K562 (cell line): ENCODE results near the gene VAT1L. TPM values are rescaled to one million over a fixed set of nuclear protein-coding genes. Genes with fewer than 3 reads are reported as not detected.

ENCODE experiments used
- ATAC-seq: fragments of 200-7000 bp; cut with Tn5 transposase; 3 replicates; pipeline ENCODE4 v1.9.1; 2020; ENCODE audit warnings: moderate library complexity
- BruUV-seq: library from RNA; stranded (reverse); fragments of 400-500 nt; replicated peaks from 2 replicates; lab custom pipeline; 2021; lab: Mats Ljungman, UMichigan
- CTCF ChIA-PET: fragments of 300-600 bp; formaldehyde crosslinking; extraction: SDS; loops from one replicate; lab custom pipeline; 2021; ENCODE audit warnings: low intra/inter-chr PET ratio; lab: Yijun Ruan, JAX
- POLR2A ChIA-PET: fragments of 300-600, 350-650 bp; sonication (Branson Sonifier 250); formaldehyde crosslinking; extraction: SDS; loops from one replicate; lab custom pipeline; 2021; ENCODE audit warnings: antibody characterized with exemption, inconsistent platforms; lab: Yijun Ruan, JAX
- DNase-seq, 4 experiments: peaks; one replicate each; pipeline versions ENCODE4 v3.0.0 to v3.0.0-alpha.2; 2011 to 2018; ENCODE audit warnings: low spot score in 3 of 4, mixed read lengths in 3 of 4; ENCODE audit errors: extremely low read depth in 1 of 4
- FAIRE-seq: peaks from 2 replicates; lab custom pipeline; 2011; peaks lifted over from hg19 to GRCh38; lab: Jason Lieb, UNC
- H2AFZ ChIP-seq: 2 replicates; pipeline ENCODE4 v1.6.0; 2011; ENCODE audit warnings: low read depth, low read length, control low read depth, inconsistent platforms
- H3K27ac ChIP-seq: fragments of 200-600 bp; 3 replicates; pipeline ENCODE4 v1.8.0; 2011; ENCODE audit warnings: low read depth, mild to moderate bottlenecking, control low read depth, inconsistent platforms, low read length, moderate library complexity, mixed read lengths; ENCODE audit errors: extremely low read depth
- H3K27me3 ChIP-seq, 2 experiments: fragments of 300-600 bp in 1 of 2; 2 replicates in 1 of 2; 3 replicates in 1 of 2; pipeline versions ENCODE4 v1.6.0 to v1.8.0; 2011; ENCODE audit warnings: inconsistent platforms in 2 of 2, low read length in 2 of 2, mild to moderate bottlenecking in 1 of 2, mixed read lengths in 1 of 2, moderate library complexity in 1 of 2; ENCODE audit not compliant: control insufficient read depth in 2 of 2, insufficient read depth in 2 of 2
- H3K36me3 ChIP-seq: fragments of 300-600 bp; 3 replicates; pipeline ENCODE4 v1.8.0; 2011; ENCODE audit warnings: mild to moderate bottlenecking, low read length, inconsistent platforms; ENCODE audit not compliant: control insufficient read depth, insufficient read depth
- H3K4me1 ChIP-seq, 2 experiments: fragments of 200-600 bp in 1 of 2; replicated peaks in 1 of 2; 2 replicates in 1 of 2; 3 replicates in 1 of 2; pipeline versions ENCODE4 v1.5.1 to v1.8.0; 2011; ENCODE audit warnings: inconsistent platforms in 2 of 2, low read length in 2 of 2, mild to moderate bottlenecking in 1 of 2, mixed read lengths in 1 of 2, moderate library complexity in 1 of 2; ENCODE audit not compliant: control insufficient read depth in 2 of 2, insufficient read depth in 2 of 2
- H3K4me2 ChIP-seq: 2 replicates; pipeline ENCODE4 v1.6.1; 2011; ENCODE audit warnings: low read length, control low read depth, inconsistent platforms, mixed read lengths; ENCODE audit not compliant: insufficient read depth
- H3K4me3 ChIP-seq: fragments of 200-600 bp; sonication (generic), shearing (Covaris generic); 2 replicates; pipeline ENCODE4 v1.5.1; 2016; ENCODE audit warnings: control low read depth, inconsistent platforms
- H3K79me2 ChIP-seq: fragments of 200-600 bp; 3 replicates; pipeline ENCODE4 v1.8.0; 2011; ENCODE audit warnings: low read length, inconsistent platforms; ENCODE audit not compliant: control insufficient read depth, insufficient read depth
- H3K9ac ChIP-seq, 2 experiments: 2 replicates each; pipeline versions ENCODE4 v1.6.0 to v1.6.1; 2011; ENCODE audit warnings: low read depth in 2 of 2, low read length in 2 of 2, control low read depth in 1 of 2, inconsistent platforms in 1 of 2, mild to moderate bottlenecking in 1 of 2, mixed read lengths in 1 of 2; ENCODE audit not compliant: insufficient read depth in 1 of 2
- H3K9me1 ChIP-seq: one replicate; pipeline ENCODE4 v1.6.0; 2011; ENCODE audit warnings: inconsistent platforms, mild to moderate bottlenecking, low read length, moderate library complexity; ENCODE audit not compliant: control insufficient read depth, insufficient read depth
- H3K9me3 ChIP-seq: replicated peaks from 2 replicates; pipeline ENCODE4 v1.5.1; 2011; ENCODE audit warnings: low read depth, low read length, inconsistent platforms; ENCODE audit not compliant: control insufficient read depth, insufficient read depth
- H4K20me1 ChIP-seq: replicated peaks from 2 replicates; pipeline ENCODE4 v1.6.1; 2011; ENCODE audit warnings: low read length, inconsistent platforms, mixed read lengths; ENCODE audit not compliant: control insufficient read depth, insufficient read depth
- ARID1B ChIP-seq: fragments of 450-650 bp; IDR thresholded peaks from 2 replicates; pipeline ENCODE4 v1.6.1; 2016; ENCODE audit warnings: antibody characterized with exemption, mild to moderate bottlenecking, inconsistent platforms
- BMI1 ChIP-seq: fragments of 150-350 bp; IDR thresholded peaks from 2 replicates; pipeline ENCODE4 v1.6.1; 2014; ENCODE audit warnings: low read length
- KAT7 ChIP-seq: sonication (generic); formaldehyde crosslinking; IDR thresholded peaks from 2 replicates; pipeline ENCODE4 v1.8.0; 2022; ENCODE audit warnings: missing genetic modification reagents, mild to moderate bottlenecking, borderline replicate concordance
- MTA2 ChIP-seq: fragments of 450-650 bp; IDR thresholded peaks from 2 replicates; pipeline ENCODE4 v1.6.1; 2016; ENCODE audit warnings: low read depth
- MYC ChIP-seq, 2 experiments: fragments of 250-450 bp in 1 of 2; sonication (Bioruptor Pico) in 1 of 2; IDR thresholded peaks; 2 replicates each; pipeline versions ENCODE4 v1.5.1 to v1.6.1; 2012 to 2021; ENCODE audit warnings: low read depth in 2 of 2, borderline replicate concordance in 1 of 2, improper control_type of control experiment in 1 of 2, low read length in 1 of 2, mild to moderate bottlenecking in 1 of 2, moderate library complexity in 1 of 2
- SP1 ChIP-seq: sonication (generic); formaldehyde crosslinking; IDR thresholded peaks from 2 replicates; pipeline ENCODE4 v1.8.1; 2022; ENCODE audit warnings: mild to moderate bottlenecking, missing genetic modification reagents
- TSC22D4 ChIP-seq: fragments of 450-650 bp; IDR thresholded peaks from 2 replicates; pipeline ENCODE4 v1.6.1; 2016; ENCODE audit warnings: missing genetic modification characterization, missing biosample characterization, control low read depth
- ZNF324 ChIP-seq: fragments of 250-450 bp; sonication (Bioruptor Pico); IDR thresholded peaks from 2 replicates; pipeline ENCODE4 v1.4.0; 2020; ENCODE audit warnings: mild to moderate bottlenecking
- ZNF354B ChIP-seq: fragments of 250-450 bp; sonication (Bioruptor Pico); IDR thresholded peaks from 2 replicates; pipeline ENCODE4 v1.4.0; 2020
- ZNF384 ChIP-seq: IDR thresholded peaks from 2 replicates; pipeline ENCODE4 v1.6.1; 2012; ENCODE audit warnings: low read depth, low read length, improper control_type of control experiment
- ZNF707 ChIP-seq: fragments of 250-450 bp; sonication (Bioruptor Pico); conservative IDR thresholded peaks from 2 replicates; pipeline ENCODE4 v1.8.0; 2022; ENCODE audit warnings: inconsistent platforms, mild to moderate bottlenecking, moderate library complexity
- WGBS: fragments of 100-300 bp; shearing (Covaris generic); methylation state at CpG from one replicate; pipeline ENCODE4 v1.1.6; 2016; ENCODE audit warnings: low coverage, mixed read lengths; ENCODE audit not compliant: insufficient coverage; ENCODE audit errors: missing lambda C conversion rate; 5-methylcytosine and 5-hydroxymethylcytosine counted together
- in situ Hi-C: fragments of 300-500 bp; cut with MboI; formaldehyde crosslinking; loops from 4 replicates; pipeline ENCODE4 v1.15.0; 2018; ENCODE audit warnings: inconsistent platforms, mixed read lengths
- intact Hi-C: fragments of 100-400 bp; cut with micrococcal nuclease; formaldehyde crosslinking; loops from 2 replicates; pipeline ENCODE4 v1.14.2; 2022
- polyA plus RNA-seq, 8 experiments: library from polyadenylated mRNA; depleted of rRNA in 4 of 8; stranded (reverse) in 5 of 8; unstranded in 3 of 8; fragments of >200 nt; fragmentation: Nextera tagmentation in 2 of 8; fragmentation: Illumina TruSeq in 1 of 8; extraction: Ambion mirVana in 2 of 8; extraction: Trizol in 1 of 8; gene quantifications; 2 replicates each; pipeline versions ENCODE4 v1.2.1 to v1.2.3, GENCODE V29; 2011 to 2014; ENCODE audit warnings: inconsistent platforms in 1 of 8, missing spikeins in 1 of 8
- total RNA-seq, 7 experiments: library from RNA; depleted of rRNA in 6 of 7; stranded (reverse); fragments of >200 nt in 6 of 7; fragmentation: Illumina TruSeq in 2 of 7; extraction: Trizol in 2 of 7; gene quantifications; 2 replicates each; pipeline versions ENCODE4 v1.2.1 to v1.2.3, GENCODE V29; 2011 to 2021; ENCODE audit warnings: low replicate concordance in 1 of 7

VAT1L gene
- total and polyA plus RNA-seq, 9 of the 15 experiments (the other 6 are each of a cell fraction or from before 2014, with no cell fraction given): 0.01 TPM; not detected in 8

DNA sequence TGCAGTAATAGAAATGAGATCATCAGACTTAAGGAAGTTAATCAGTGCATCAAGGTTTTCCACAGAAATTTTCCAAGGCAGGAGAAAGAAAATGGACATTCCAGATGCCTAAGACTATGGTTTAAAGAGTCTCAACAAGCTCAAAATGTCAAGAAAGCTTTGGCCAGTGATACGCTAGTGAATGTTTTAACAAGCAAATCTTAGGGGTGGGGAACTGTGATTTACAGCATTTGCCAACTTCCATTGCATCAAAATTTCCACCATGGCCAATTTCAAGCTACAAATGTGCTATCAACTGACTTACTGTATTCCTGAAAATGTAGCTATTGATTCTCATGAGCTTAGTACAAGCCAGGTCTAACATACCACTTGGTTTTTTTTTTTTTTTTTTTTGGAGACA, 151.6 kb downstream of the VAT1L start:
- Histone ChIP-seq H3K27ac (no peak overlapping the region), H2AFZ (no peak overlapping the region)
- DNase-seq (no peak), FAIRE-seq (no peak)
- WGBS: 0% methylated on average over 1 of the region's 1 CpG
- POLR2A ChIA-PET: interaction anchor here (1.2 kb wide), 1 partner anchor 10 kb away, joined by 3 read pairs; no protein-coding TSS in a partner anchor
- no peak for TF ChIP-seq MYC (IDR thresholded peaks at IDR 0.05; ENCODE audit: low read depth, low read length)
- no peak for TF ChIP-seq MYC (CRISPR knock-in tag; IDR thresholded peaks at IDR 0.05; ENCODE audit: borderline replicate concordance, low read depth)
- TF ChIP-seq ARID1B: no peak
- no peak for TF ChIP-seq MTA2
- no peak for TF ChIP-seq ZNF354B (CRISPR knock-in tag)
- TF ChIP-seq BMI1: no peak
- no peak for TF ChIP-seq TSC22D4 (tag)
- TF ChIP-seq KAT7 (CRISPR knock-in tag): no peak
- no peak for TF ChIP-seq SP1 (CRISPR knock-in tag)
- TF ChIP-seq ZNF324 (CRISPR knock-in tag): no peak
- TF ChIP-seq ZNF384: no peak
- no peak for TF ChIP-seq ZNF707 (CRISPR knock-in tag)
- TF ChIP-seq, all 486 proteins: peak for 0
- CTCF ChIA-PET: no interaction called here
- Histone ChIP-seq H3K9me3 (no peaks in the 10 kb centered on the region), H3K4me1 (0 out of 5 replicates have a peak, but pooled peaks cover 0 to 2% of the 10 kb centered on the region in 2 experiments), H3K9me1 (no peaks in the 10 kb centered on the region), H3K79me2 (no peaks in the 10 kb centered on the region), H3K9ac (no peak overlapping the region), H3K4me3 (no peak overlapping the region), H3K27me3 (no peaks in the 10 kb centered on the region; a peak in 1 of 5 replicates), H4K20me1 (no peaks in the 10 kb centered on the region), H3K4me2 (no peak overlapping the region), H3K36me3 (no peaks in the 10 kb centered on the region)
- ATAC-seq: no peak
- in situ Hi-C loops: no loop called here
- intact Hi-C loops: no loop called here
- BruUV-seq: no TSS peak
